GM19043 (cell line): ENCODE measurements around the gene LETM1.

Experiments
- ATAC-seq: cut with Tn5 transposase; IDR thresholded peaks from one replicate; pipeline ENCODE4 v1.9.1; 2021; ENCODE audit warnings: low read depth; ENCODE audit not compliant: unreplicated experiment

Gene LETM1

DNA sequence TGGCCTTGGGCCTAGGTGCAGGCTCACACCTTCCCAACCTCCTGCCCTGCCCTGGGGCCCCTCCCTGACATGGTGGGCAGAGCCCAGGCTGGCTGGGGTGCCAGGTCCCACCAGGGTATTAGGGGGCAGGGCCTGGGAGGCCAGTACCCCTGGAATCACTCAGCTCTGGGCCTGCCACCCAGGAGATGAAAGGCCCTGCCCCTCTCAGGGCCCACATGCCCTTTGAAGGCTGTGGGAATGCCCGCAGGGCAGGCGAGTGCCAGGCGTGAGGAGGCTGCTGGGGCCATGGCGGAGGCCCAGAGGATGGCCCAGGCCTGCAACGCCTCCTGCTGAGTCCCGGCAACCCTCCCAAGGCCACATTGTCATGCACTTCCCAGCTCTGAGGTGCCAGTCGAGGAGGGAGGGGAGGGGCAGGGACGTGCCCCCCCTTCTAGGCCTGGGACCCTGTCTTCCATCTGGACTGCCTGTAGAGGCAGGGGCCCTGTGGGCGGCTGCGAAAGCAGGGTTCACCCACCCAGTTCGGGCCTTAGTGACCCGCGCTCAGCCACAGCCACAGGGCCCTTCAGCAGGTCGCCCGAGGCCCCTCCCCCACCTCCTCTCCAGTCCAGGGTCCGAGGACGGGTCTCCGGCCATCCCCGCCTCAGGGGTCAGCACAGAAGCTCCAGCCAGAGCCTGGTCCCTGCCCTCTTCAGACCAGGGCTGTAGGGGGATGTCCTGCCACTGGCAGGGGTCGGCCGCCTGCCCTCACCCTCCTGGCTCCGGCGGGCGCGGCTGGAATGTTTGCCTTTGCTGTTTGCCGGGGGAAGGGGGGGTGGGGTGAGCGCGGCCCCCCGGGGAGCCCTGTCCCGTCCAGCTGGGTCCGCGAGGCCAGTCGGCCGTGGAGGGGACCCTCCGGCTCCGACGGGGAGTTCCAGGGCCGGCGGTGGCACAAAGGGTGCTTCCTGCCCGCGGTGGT lies 89.6 kb downstream of the LETM1 start:
- no peak for ATAC-seq

DNA sequence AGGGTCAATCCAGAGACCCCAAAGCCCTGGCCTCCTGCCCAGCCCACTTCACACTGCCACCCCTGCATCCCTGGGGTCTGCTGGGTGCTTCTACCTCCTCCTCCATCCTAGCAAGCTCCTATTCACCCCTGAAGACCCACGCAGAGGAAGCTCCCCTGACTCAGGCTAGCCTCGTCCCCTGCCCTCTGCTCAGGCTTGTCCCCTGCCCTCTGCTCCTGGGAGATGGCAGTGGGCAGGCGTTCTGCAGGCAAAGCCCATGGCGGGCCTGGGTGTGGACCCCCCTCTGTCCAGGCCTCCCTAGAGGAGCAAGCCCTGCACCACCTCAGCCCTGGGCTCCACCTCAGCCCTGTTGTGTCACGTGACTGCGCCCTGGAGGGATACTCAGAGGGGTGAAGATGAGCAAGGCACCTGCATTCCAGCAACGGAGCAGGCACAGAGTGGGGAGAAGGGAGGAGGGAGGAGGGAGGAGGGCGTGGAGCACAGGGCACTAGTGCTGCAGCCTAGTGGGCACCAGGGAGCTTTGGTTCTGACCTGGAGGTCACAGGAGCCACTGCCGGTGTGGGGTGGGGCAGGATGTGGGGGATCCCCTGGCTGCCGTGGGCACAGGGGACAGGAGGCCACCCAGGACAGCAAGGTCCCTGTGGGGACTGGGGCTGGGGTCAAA lies 90.4 kb downstream of the LETM1 start:
- ATAC-seq = no peak

DNA sequence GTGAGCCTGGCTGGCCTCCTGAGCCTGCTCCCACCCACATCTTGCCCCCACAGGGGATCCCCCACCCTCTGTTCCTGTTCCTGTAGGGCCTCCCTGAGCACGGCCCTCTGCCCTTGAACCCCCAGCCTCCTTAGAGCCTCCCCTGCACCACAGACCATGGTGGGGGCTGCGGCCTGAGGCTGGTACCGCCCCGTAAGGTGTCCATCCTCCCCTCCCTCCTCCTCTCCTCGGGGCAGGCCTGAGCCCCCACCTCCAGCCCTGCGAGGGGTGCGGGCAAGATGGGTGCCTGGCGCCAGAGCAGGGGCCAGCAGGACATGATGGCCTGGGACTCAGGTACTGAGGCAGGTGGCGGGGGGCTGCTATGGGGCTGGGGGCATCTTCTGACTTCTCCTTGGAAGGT lies 91.3 kb downstream of the LETM1 start:
- no peak for ATAC-seq

DNA sequence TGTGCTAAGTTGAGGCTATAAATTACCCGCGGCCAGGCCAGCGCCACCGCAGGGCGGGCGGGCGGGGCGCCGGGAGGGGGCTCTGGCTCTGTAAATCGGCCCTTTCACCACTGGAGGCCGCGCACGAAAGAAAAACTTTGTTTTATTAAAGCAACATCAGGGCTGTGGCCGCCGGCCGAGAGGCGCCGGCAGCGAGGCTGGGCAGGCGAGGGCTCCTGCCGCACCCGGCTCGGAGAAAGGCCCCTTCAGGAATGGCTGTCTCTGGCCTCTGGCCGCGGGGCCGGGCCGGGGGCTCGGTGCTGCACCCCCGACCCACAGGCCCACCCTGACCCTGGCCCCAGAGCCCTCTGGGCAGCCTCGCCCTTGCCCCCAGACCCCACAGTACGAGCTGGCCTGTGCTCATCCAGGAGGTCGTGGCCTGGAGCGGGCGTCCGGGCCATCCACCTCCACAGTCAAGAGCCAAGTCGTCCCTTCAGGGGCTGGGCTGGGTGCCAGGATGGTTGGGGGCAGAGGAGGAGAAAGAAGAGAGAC lies 92.3 kb downstream of the LETM1 start:
- no peak for ATAC-seq

DNA sequence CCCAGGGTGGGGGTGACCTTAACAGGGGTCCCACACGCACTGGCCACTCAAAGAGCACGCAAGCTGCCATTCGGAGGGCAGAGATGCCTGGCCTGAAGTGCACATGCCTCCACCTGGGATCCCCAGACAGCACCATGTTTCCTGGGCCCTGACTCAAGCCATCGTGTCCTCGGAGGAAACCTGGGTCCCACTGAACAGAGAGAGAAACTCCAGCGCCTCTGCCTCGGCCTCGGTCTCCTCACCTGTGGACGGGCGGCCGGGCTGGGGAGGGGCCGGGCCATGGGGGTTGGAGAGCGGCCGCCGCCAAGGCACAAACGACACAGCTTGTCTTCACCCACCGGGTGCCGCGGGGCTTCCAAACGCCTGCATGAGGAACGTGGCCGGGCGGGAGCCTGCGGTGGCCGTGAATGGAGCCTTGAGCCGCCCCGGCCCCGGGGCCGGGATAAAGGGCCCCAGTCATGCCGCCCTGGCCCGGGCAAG lies 92.8 kb downstream of the LETM1 start:
- ATAC-seq = no peak

DNA sequence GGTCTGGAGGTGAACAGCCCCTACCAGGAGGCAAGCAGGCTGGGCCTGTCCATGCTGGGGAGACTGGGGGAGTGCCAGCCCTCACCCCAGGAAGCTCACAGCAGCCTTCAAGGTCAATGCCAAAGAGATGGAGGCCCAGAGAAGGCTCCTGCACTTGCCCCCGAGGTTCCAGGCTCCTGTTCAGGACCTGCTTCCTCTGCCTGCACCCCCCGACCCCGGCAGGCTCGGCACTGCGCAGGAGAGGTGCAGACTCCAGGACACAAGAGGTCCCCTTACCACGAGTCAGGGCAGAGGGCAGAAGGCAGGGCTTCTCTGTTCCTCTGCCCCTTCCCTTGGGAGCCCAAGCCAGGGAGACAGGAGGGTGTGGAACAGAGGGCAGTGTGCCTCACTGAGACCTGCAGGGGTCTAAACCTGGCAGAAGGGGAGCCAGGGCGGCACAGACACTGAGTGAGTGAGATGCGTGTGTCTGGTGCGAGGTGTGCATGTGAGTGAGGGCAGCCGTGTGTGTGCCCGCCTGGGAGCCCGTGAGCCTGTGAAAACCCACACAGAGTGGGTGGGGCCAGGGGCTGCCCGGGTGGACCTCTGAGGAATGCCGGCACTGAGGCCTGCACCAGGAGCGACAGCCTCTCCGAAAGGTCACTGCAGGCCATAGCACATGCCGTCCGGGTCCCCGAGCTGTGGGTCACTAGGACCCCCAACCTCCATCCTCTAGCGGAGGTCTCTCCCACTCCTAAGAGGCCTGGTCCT lies 93.5 kb downstream of the LETM1 start:
- ATAC-seq = no peak
